ENCODE data around the gene BICC1.

GRCh38 chr10:58599927-58600553, 87.4 kb downstream of the BICC1 start:
- no peak for TF ChIP-seq CTCF (conservative IDR thresholded peaks at IDR 0.05)
- no peak for TF ChIP-seq ZFX (IDR thresholded peaks at IDR 0.05)
